Measurements from ENCODE around the gene PITPNB.

DNA sequence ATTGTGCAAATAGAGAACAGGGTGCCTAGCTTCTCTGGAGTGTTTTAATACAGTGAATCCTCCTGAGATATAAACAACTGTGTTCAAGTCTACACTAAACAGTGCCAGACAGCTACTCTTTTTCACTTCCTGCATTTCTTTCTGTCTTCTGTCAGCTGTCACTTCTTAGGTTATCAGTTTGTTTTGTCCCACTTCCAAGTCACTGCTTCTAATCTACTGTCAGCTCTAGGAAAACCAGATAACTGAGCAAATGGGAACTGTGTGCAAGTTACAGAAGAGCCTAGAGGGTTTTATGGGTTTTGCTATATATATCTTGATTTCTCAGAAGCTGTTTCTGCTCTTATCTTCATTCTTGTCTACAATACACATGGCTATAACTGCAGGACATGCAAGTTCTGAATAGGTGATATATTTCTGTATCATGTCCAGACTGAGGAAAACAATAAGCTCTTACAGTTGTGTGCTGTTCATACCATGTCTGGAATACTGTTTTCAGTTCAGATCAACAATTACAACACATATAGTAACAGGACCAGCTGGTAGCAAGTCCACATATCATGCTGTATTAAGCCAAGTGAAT, 5.8 kb downstream of the PITPNB start:
- TF ChIP-seq, protein P1, sequence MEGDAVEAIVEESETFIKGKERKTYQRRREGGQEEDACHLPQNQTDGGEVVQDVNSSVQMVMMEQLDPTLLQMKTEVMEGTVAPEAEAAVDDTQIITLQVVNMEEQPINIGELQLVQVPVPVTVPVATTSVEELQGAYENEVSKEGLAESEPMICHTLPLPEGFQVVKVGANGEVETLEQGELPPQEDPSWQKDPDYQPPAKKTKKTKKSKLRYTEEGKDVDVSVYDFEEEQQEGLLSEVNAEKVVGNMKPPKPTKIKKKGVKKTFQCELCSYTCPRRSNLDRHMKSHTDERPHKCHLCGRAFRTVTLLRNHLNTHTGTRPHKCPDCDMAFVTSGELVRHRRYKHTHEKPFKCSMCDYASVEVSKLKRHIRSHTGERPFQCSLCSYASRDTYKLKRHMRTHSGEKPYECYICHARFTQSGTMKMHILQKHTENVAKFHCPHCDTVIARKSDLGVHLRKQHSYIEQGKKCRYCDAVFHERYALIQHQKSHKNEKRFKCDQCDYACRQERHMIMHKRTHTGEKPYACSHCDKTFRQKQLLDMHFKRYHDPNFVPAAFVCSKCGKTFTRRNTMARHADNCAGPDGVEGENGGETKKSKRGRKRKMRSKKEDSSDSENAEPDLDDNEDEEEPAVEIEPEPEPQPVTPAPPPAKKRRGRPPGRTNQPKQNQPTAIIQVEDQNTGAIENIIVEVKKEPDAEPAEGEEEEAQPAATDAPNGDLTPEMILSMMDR (IDR thresholded peaks at IDR 0.05; ENCODE audit: low read length) = no peak
- TF ChIP-seq EZH2 (optimal IDR thresholded peaks at IDR 0.05; ENCODE audit: low read depth, low read length) (no peak), EZH2phosphoT487 (IDR thresholded peaks at IDR 0.05; ENCODE audit: low read length) (no peak)

All from MM.1S (cell line).